ENCODE data around the gene STAG1. TPM values are rescaled to one million over a fixed set of nuclear protein-coding genes. Genes with fewer than 3 reads are reported as not detected.

The STAG1 gene
- total RNA-seq, 1 donor from 2014 or later: 24.1 TPM

DNA sequence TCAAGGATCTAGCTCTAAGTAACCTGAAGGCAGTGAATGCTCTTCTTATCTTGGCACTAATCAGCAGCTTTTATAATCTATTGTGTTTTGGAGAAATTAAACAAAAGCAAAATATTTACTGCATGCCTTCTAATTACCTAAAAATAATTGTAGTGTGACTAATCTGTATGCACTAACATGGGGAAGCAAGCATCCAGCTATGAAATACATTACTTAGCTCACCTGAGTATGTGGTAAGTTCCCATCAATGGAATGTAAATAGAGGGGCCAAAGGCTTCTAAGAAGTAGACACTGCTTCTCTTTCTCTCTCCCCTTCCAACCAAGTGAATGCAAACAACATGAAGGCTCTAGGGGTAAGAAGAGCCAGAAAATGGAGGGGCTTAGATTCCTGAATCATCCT is 165.6 kb downstream of the STAG1 start:
- Mint-ChIP-seq H3K9me3 (ENCODE audit: unreplicated experiment) (no peaks in the 10 kb centered on the region), H3K27me3 (ENCODE audit: low read depth, unreplicated experiment) (no peaks in the 10 kb centered on the region), H3K4me1 (ENCODE audit: low read depth, unreplicated experiment) (peaks cover 3% of the 10 kb centered on the region), H3K4me3 (ENCODE audit: unreplicated experiment) (no peak overlapping the region), H3K27ac (ENCODE audit: unreplicated experiment) (no peak overlapping the region), H3K36me3 (ENCODE audit: low read depth, unreplicated experiment) (peaks cover 6% of the 10 kb centered on the region)
- H3K4me1 ChIP-seq (ENCODE audit: insufficient read depth, low read length): peaks cover 2% of the 10 kb centered on the region
- DNase-seq (ENCODE audit: low read depth): no peak
- FAIRE-seq: no peak
- peaks cover 8% of the 10 kb centered on the region for H4K20me1 ChIP-seq (ENCODE audit: insufficient read depth, low read length)
- no peak overlapping the region for H3K9ac ChIP-seq (ENCODE audit: low read length)
- H3K79me2 ChIP-seq (ENCODE audit: insufficient read depth, low read length): no peaks in the 10 kb centered on the region
- TF ChIP-seq CTCF (IDR thresholded peaks at IDR 0.05; ENCODE audit: insufficient read depth, low read depth, low read length): no peak
- no peak for TF ChIP-seq EZH2 (IDR thresholded peaks at IDR 0.05; ENCODE audit: insufficient read depth, low read length)
- H2AFZ ChIP-seq (ENCODE audit: low read depth, low read length): no peak overlapping the region
- H3K4me2 ChIP-seq (ENCODE audit: low read length): no peak overlapping the region
- no peaks in the 10 kb centered on the region for H3K36me3 ChIP-seq (ENCODE audit: insufficient read depth, low read length)
- no peak overlapping the region for H3K27ac ChIP-seq (ENCODE audit: low read depth, low read length)
- H3K27me3 ChIP-seq (ENCODE audit: insufficient read depth, low read length): no peaks in the 10 kb centered on the region
- H3K9me3 ChIP-seq (ENCODE audit: insufficient read depth, low read depth, low read length): no peaks in the 10 kb centered on the region
- no peak overlapping the region for H3K4me3 ChIP-seq (ENCODE audit: insufficient read depth, low read depth, low read length)

GRCh38 chr3:136584728-136585127 is 167.4 kb downstream of the STAG1 start:
- Histone ChIP-seq H3K27ac (ENCODE audit: low read depth, low read length) (no peak overlapping the region), H3K27me3 (ENCODE audit: insufficient read depth, low read length) (no peaks in the 10 kb centered on the region), H3K79me2 (ENCODE audit: insufficient read depth, low read length) (no peaks in the 10 kb centered on the region), H4K20me1 (ENCODE audit: insufficient read depth, low read length) (peaks cover 8% of the 10 kb centered on the region), H3K9ac (ENCODE audit: low read length) (no peak overlapping the region), H3K4me1 (ENCODE audit: insufficient read depth, low read length) (peaks cover 2% of the 10 kb centered on the region), H2AFZ (ENCODE audit: low read depth, low read length) (no peak overlapping the region), H3K9me3 (ENCODE audit: insufficient read depth, low read depth, low read length) (no peaks in the 10 kb centered on the region), H3K4me2 (ENCODE audit: low read length) (no peak overlapping the region), H3K4me3 (ENCODE audit: insufficient read depth, low read depth, low read length) (no peak overlapping the region), H3K36me3 (ENCODE audit: insufficient read depth, low read length) (no peaks in the 10 kb centered on the region)
- no peak overlapping the region for H3K27ac Mint-ChIP-seq (ENCODE audit: unreplicated experiment)
- peaks cover 7% of the 10 kb centered on the region for H3K36me3 Mint-ChIP-seq (ENCODE audit: low read depth, unreplicated experiment)
- H3K27me3 Mint-ChIP-seq (ENCODE audit: low read depth, unreplicated experiment): no peaks in the 10 kb centered on the region
- no peak for FAIRE-seq
- TF ChIP-seq EZH2 (IDR thresholded peaks at IDR 0.05; ENCODE audit: insufficient read depth, low read length) (no peak), CTCF (IDR thresholded peaks at IDR 0.05; ENCODE audit: insufficient read depth, low read depth, low read length) (no peak)
- peaks cover 3% of the 10 kb centered on the region for H3K4me1 Mint-ChIP-seq (ENCODE audit: low read depth, unreplicated experiment)
- H3K4me3 Mint-ChIP-seq (ENCODE audit: unreplicated experiment): no peak overlapping the region
- no peak for DNase-seq (ENCODE audit: low read depth)
- H3K9me3 Mint-ChIP-seq (ENCODE audit: unreplicated experiment): no peaks in the 10 kb centered on the region

DNA sequence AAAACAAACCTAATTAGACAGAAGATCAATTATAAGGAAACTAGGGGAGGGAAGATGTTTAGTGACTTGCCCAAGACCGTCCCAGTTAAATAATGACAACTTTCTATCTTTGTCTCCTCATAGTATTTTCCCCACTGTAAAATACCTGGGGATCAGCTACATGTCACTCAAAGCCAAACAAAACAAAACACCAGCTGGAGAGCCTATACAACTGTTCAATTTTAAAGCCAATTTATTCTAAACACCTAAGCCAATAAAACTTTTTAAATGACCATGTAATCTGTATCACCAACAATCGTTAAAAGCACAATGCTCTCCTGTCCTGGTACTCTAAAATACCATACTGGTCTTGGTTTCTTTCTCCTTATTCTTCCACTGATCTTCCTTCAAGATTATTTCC is 168.4 kb downstream of the STAG1 start:
- no peak overlapping the region for H3K9ac ChIP-seq (ENCODE audit: low read length)
- H3K27ac Mint-ChIP-seq (ENCODE audit: unreplicated experiment): no peak overlapping the region
- H3K4me3 Mint-ChIP-seq (ENCODE audit: unreplicated experiment): no peak overlapping the region
- no peak overlapping the region for H2AFZ ChIP-seq (ENCODE audit: low read depth, low read length)
- no peak overlapping the region for H3K4me3 ChIP-seq (ENCODE audit: insufficient read depth, low read depth, low read length)
- peaks cover 8% of the 10 kb centered on the region for H4K20me1 ChIP-seq (ENCODE audit: insufficient read depth, low read length)
- no peak overlapping the region for H3K4me2 ChIP-seq (ENCODE audit: low read length)
- TF ChIP-seq CTCF (IDR thresholded peaks at IDR 0.05; ENCODE audit: insufficient read depth, low read depth, low read length): no peak
- TF ChIP-seq EZH2 (IDR thresholded peaks at IDR 0.05; ENCODE audit: insufficient read depth, low read length): no peak
- no peaks in the 10 kb centered on the region for H3K27me3 ChIP-seq (ENCODE audit: insufficient read depth, low read length)
- peaks cover 3% of the 10 kb centered on the region for H3K4me1 Mint-ChIP-seq (ENCODE audit: low read depth, unreplicated experiment)
- no peaks in the 10 kb centered on the region for H3K27me3 Mint-ChIP-seq (ENCODE audit: low read depth, unreplicated experiment)
- H3K4me1 ChIP-seq (ENCODE audit: insufficient read depth, low read length): peaks cover 2% of the 10 kb centered on the region
- no peak for DNase-seq (ENCODE audit: low read depth)
- no peak for FAIRE-seq
- no peaks in the 10 kb centered on the region for H3K9me3 Mint-ChIP-seq (ENCODE audit: unreplicated experiment)
- no peaks in the 10 kb centered on the region for H3K79me2 ChIP-seq (ENCODE audit: insufficient read depth, low read length)
- no peaks in the 10 kb centered on the region for H3K36me3 ChIP-seq (ENCODE audit: insufficient read depth, low read length)
- peaks cover 9% of the 10 kb centered on the region for H3K36me3 Mint-ChIP-seq (ENCODE audit: low read depth, unreplicated experiment)
- no peaks in the 10 kb centered on the region for H3K9me3 ChIP-seq (ENCODE audit: insufficient read depth, low read depth, low read length)
- H3K27ac ChIP-seq (ENCODE audit: low read depth, low read length): no peak overlapping the region

Data from astrocyte (in vitro differentiated cells and primary cell).